Adrenal gland (tissue), 12 donors: ENCODE results near the gene SLC6A14. TPM values are rescaled to one million over a fixed set of nuclear protein-coding genes. Genes with fewer than 3 reads are reported as not detected.

Source experiments
- DNase-seq, 7 donors: peaks; one replicate each; pipeline ENCODE4 v3.0.0-alpha.2; 2019 to 2020
- H3K27ac ChIP-seq, 5 donors: fragments of 200-600 bp; sonication (generic) in 4 of 5; 1 replicate in 3 of 5; 2 replicates in 2 of 5; pipeline versions ENCODE4 v1.5.1 to v1.8.0; 2016 to 2020; ENCODE audit warnings: mild to moderate bottlenecking in 1 of 5
- H3K27me3 ChIP-seq: fragments of 200-600 bp; 2 replicates; pipeline ENCODE4 v1.8.0; 2021
- H3K36me3 ChIP-seq, 2 donors: fragments of 200-600 bp; replicated peaks in 1 of 2; 1 replicate in 1 of 2; 2 replicates in 1 of 2; pipeline versions ENCODE4 v1.5.1 to v1.8.0; 2018 to 2022
- H3K4me1 ChIP-seq, 2 donors: fragments of 200-600 bp; replicated peaks in 1 of 2; 1 replicate in 1 of 2; 2 replicates in 1 of 2; pipeline versions ENCODE4 v1.5.1 to v1.8.0; 2018 to 2021
- H3K4me3 ChIP-seq, 4 donors: fragments of 200-600 bp; sonication (generic) in 3 of 4; one replicate each; pipeline ENCODE4 v1.5.1; 2016 to 2018
- H3K9me3 ChIP-seq, 3 donors: fragments of 200-600 bp; sonication (generic) in 1 of 3; replicated peaks in 1 of 3; 1 replicate in 2 of 3; 2 replicates in 1 of 3; pipeline versions ENCODE4 v1.5.1 to v1.8.0; 2016 to 2021
- POLR2A ChIP-seq, 2 donors: fragments of 450-650 bp; IDR thresholded peaks; one replicate each; pipeline ENCODE4 v1.6.1; 2017; ENCODE audit warnings: antibody characterized with exemption in 2 of 2, mild to moderate bottlenecking in 2 of 2, moderate library complexity in 1 of 2
- WGBS, 4 donors: extraction: QIAGEN DNeasy Blood & Tissue Kit in 2 of 4; methylation state at CpG; one replicate each; pipeline versions ENCODE4 v1.1.5 to v1.1.7; 2013 to 2017; 5-methylcytosine and 5-hydroxymethylcytosine counted together
- intact Hi-C, 2 donors: fragments of 100-400 bp; cut with DNase I; formaldehyde crosslinking; loops; one replicate each; pipeline versions ENCODE4 v1.14.1 to v1.15.0; 2022 to 2023
- polyA plus RNA-seq, 3 donors: library from polyadenylated mRNA; stranded (reverse); fragments of 200-250 nt in 2 of 3; fragments of 350-450 nt in 1 of 3; fragmentation: Illumina TruSeq in 1 of 3; extraction: RNeasy Lipid Tissue Mini Kit (QIAGEN cat#74804) in 1 of 3; gene quantifications; one replicate each; pipeline ENCODE4 v1.2.3, GENCODE V29; 2013 to 2014
- total RNA-seq, 9 donors: library from RNA; depleted of rRNA in 4 of 9; stranded (reverse); fragments of >200 nt in 4 of 9; fragments of 120-200 nt in 1 of 9; fragmentation: NEBNext Ultra II Directional in 1 of 9; extraction: Animal tissue kit (Norgen Biotek cat#: 25700) in 1 of 9; gene quantifications; one replicate each; pipeline versions ENCODE4 v1.1.0 to v1.2.4, GENCODE V29; 2013 to 2023
- TF ChIP-seq, protein P1 (sequence below), 6 experiments: fragments of 450-650 bp in 4 of 6; fragments of 200-600 bp in 2 of 6; sonication (generic) in 1 of 6; IDR thresholded peaks; 1 replicate in 5 of 6; 2 replicates in 1 of 6; pipeline versions ENCODE4 v1.5.1 to v1.8.0; 2016 to 2021; ENCODE audit warnings: antibody characterized with exemption in 6 of 6, mild to moderate bottlenecking in 2 of 6, moderate library complexity in 1 of 6
- donor health status: healthy with polysubstance abuse.
- donor health status: Bipolar disorder and iron deficiency.
- donor health status: DM: yes; HTN: yes; CAD: no.
- donor health status: DM: no; HTN: no; CAD: no.
- donor health status: DM: no; HTN: no; CAD: no.
- donor health status: DM: yes; HTN: yes; CAD: no.

Gene SLC6A14
- total and polyA plus RNA-seq, 12 donors = 0.03 to 0.11 TPM; not detected in 10

DNA sequence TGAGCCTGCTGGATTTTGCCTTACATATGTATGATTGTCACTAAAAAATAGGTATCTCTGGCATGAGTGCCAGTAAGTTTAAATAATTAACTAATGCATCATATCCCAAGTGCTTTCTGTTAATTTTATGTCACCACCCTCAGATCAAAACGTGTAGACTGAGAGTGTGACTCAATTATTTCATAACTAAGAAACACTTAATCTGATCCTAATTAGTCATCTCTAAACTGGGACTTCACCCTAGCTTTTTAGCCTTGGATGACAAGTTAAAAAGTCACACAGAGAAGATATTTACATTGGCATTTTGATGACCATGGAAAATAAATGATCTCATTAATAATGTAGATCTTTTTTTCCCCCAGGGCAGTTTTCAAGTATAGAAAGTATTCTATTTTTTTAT is 23.1 kb upstream of the SLC6A14 start:
- WGBS, 4 donors = 3 to 18% (median 11%) methylated on average over 1 of the region's 1 CpG
- H3K36me3 ChIP-seq = no peaks in the 10 kb centered on the region
- TF ChIP-seq, protein P1, sequence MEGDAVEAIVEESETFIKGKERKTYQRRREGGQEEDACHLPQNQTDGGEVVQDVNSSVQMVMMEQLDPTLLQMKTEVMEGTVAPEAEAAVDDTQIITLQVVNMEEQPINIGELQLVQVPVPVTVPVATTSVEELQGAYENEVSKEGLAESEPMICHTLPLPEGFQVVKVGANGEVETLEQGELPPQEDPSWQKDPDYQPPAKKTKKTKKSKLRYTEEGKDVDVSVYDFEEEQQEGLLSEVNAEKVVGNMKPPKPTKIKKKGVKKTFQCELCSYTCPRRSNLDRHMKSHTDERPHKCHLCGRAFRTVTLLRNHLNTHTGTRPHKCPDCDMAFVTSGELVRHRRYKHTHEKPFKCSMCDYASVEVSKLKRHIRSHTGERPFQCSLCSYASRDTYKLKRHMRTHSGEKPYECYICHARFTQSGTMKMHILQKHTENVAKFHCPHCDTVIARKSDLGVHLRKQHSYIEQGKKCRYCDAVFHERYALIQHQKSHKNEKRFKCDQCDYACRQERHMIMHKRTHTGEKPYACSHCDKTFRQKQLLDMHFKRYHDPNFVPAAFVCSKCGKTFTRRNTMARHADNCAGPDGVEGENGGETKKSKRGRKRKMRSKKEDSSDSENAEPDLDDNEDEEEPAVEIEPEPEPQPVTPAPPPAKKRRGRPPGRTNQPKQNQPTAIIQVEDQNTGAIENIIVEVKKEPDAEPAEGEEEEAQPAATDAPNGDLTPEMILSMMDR (IDR thresholded peaks at IDR 0.05) = no peak
- no peak overlapping the region for H3K4me3 ChIP-seq
- H3K4me1 ChIP-seq = no peaks in the 10 kb centered on the region
- intact Hi-C loops = no loop called here
- H3K9me3 ChIP-seq = no peaks in the 10 kb centered on the region
- H3K27me3 ChIP-seq = peaks cover 11% of the 10 kb centered on the region
- no peak overlapping the region for H3K27ac ChIP-seq
- no peak for DNase-seq

DNA sequence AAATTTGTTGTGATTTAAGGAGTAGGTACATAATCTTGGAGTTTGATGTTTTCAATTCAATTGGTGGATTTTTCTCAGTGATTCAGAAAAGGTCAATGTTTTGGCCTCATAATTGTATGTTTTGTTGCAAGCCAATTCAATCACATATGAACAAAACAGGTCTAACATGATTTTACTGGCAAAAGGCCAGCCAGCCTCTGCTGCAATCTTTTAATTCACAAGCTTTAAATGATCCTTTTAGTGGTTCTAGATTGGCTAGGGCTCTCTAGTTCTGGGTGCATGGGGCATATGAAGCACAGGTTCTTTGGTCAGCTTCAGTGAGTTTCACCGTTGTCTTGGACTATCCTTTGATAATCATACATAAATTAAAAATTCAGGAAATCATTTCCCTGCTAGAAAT is 19.2 kb upstream of the SLC6A14 start:
- H3K27me3 ChIP-seq = peaks cover 14% of the 10 kb centered on the region
- intact Hi-C loops = no loop called here
- H3K4me3 ChIP-seq = no peak overlapping the region
- no peaks in the 10 kb centered on the region for H3K36me3 ChIP-seq
- no peak for TF ChIP-seq POLR2A (IDR thresholded peaks at IDR 0.05)
- TF ChIP-seq, protein P1 (IDR thresholded peaks at IDR 0.05) = no peak
- DNase-seq = no peak
- no peaks in the 10 kb centered on the region for H3K9me3 ChIP-seq
- 75 to 92% (median 78%) methylated on average over 1 of the region's 1 CpG for WGBS, 4 donors
- no peaks in the 10 kb centered on the region for H3K4me1 ChIP-seq
- no peak overlapping the region for H3K27ac ChIP-seq

DNA sequence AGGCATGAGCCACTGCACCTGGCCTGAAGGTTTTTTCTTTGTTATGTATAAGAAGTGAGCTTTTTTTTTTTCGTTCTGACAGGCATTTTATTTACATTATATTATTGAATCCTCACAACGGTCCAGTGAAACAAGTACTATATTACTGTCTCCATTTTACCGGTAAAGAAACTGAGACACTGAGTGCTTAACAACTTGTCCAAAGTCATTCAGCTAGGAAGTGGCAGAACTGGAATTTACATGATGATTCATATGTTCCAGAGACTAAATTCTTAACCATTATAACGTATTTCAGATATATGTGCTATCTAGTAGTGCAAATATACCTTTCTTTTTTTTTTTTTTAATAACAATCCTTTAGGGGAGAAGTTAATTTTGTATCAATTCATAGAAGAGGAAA is 18.4 kb upstream of the SLC6A14 start:
- H3K4me1 ChIP-seq = no peaks in the 10 kb centered on the region
- WGBS, 4 donors = 51 to 64% (median 59%) methylated on average over 4 of the region's 4 CpGs
- H3K9me3 ChIP-seq = no peaks in the 10 kb centered on the region
- H3K27me3 ChIP-seq = peaks cover 8% of the 10 kb centered on the region
- no peak overlapping the region for H3K4me3 ChIP-seq
- H3K36me3 ChIP-seq = no peaks in the 10 kb centered on the region
- no peak overlapping the region for H3K27ac ChIP-seq
- intact Hi-C loops = no loop called here
- TF ChIP-seq, protein P1 (IDR thresholded peaks at IDR 0.05) = no peak
- TF ChIP-seq POLR2A (IDR thresholded peaks at IDR 0.05) = no peak
- DNase-seq = no peak

DNA sequence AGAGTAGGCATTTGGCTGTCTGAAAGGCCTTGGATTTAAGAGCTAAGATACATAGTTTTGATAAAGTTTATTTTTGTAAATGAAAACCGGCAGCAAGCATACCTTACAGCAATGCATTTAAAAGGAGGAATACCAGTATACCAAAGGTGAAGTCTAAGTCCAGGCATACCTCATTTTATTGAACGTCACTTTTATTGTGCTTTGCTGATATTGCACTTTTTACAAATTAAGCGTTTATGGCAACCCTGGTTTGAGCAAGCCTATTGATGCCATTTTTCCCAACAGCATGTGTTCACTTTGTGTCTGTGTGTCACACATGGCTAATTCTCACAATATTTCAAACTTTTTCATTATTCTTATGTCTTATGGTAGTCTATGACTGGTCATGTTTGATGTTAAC is 8.4 kb upstream of the SLC6A14 start:
- TF ChIP-seq POLR2A (IDR thresholded peaks at IDR 0.05) = no peak
- TF ChIP-seq, protein P1 (IDR thresholded peaks at IDR 0.05) = no peak
- peaks cover 3% of the 10 kb centered on the region for H3K27me3 ChIP-seq
- no peaks in the 10 kb centered on the region for H3K4me1 ChIP-seq
- H3K36me3 ChIP-seq = no peaks in the 10 kb centered on the region
- H3K9me3 ChIP-seq = no peaks in the 10 kb centered on the region
- no peak for DNase-seq
- 68 to 81% (median 69%) methylated on average over 3 of the region's 3 CpGs for WGBS, 4 donors
- H3K27ac ChIP-seq = no peak overlapping the region
- H3K4me3 ChIP-seq = no peak overlapping the region
- intact Hi-C loops = no loop called here
